HepG2 (cell line): ENCODE results near the gene SATB2. TPM values are rescaled to one million over a fixed set of nuclear protein-coding genes. Genes with fewer than 3 reads are reported as not detected.

ENCODE experiments used
- CREB1 ChIP-seq, 2 experiments: fragments of 450-650 bp in 1 of 2; IDR thresholded peaks; 2 replicates each; pipeline ENCODE4 v1.6.1; 2016 to 2017; ENCODE audit warnings: control low read depth in 1 of 2, mild to moderate bottlenecking in 1 of 2, missing compliant biosample characterization in 1 of 2, missing genetic modification characterization in 1 of 2
- KAT7 ChIP-seq: IDR thresholded peaks from 2 replicates; pipeline ENCODE4 v1.6.1; 2018; ENCODE audit warnings: borderline replicate concordance, missing compliant biosample characterization
- KDM5A ChIP-seq: fragments of 200-600 bp; sonication (generic); IDR thresholded peaks from 2 replicates; pipeline ENCODE4 v1.7.0; 2018; ENCODE audit warnings: antibody characterized with exemption, mild to moderate bottlenecking, low read length, borderline replicate concordance
- PCBP1 ChIP-seq: fragments of 200-400 bp; formaldehyde crosslinking; IDR thresholded peaks from 2 replicates; pipeline ENCODE4 v1.6.1; 2017; ENCODE audit warnings: mild to moderate bottlenecking, low read depth, low read length, borderline replicate concordance
- SAP130 ChIP-seq: IDR thresholded peaks from 2 replicates; pipeline ENCODE4 v1.6.1; 2016; ENCODE audit warnings: low read depth
- ZBTB26 ChIP-seq: IDR thresholded peaks from 2 replicates; pipeline ENCODE4 v1.6.1; 2016; ENCODE audit warnings: missing compliant biosample characterization, missing genetic modification reagents, borderline replicate concordance
- ZFP36 ChIP-seq: fragments of 150-350 bp; IDR thresholded peaks from 2 replicates; pipeline ENCODE4 v1.6.1; 2018; ENCODE audit warnings: borderline replicate concordance, low read length, low read depth; ENCODE audit not compliant: partially characterized antibody
- ZNF343 ChIP-seq: sonication (generic); formaldehyde crosslinking; IDR thresholded peaks from 2 replicates; pipeline ENCODE4 v1.4.0; 2020; ENCODE audit warnings: mild to moderate bottlenecking, missing genetic modification reagents
- ZNF616 ChIP-seq: sonication (generic); formaldehyde crosslinking; IDR thresholded peaks from 2 replicates; pipeline ENCODE4 v1.5.0; 2020; ENCODE audit warnings: low read depth, mild to moderate bottlenecking, missing genetic modification reagents
- ZNF646 ChIP-seq: sonication (generic); formaldehyde crosslinking; IDR thresholded peaks from 2 replicates; pipeline ENCODE4 v1.9.0; 2021; ENCODE audit warnings: mild to moderate bottlenecking, missing genetic modification reagents
- polyA plus RNA-seq, 8 experiments: library from polyadenylated mRNA; depleted of rRNA in 3 of 8; stranded (reverse) in 7 of 8; unstranded in 1 of 8; fragments of >200 nt; fragmentation: Illumina TruSeq in 4 of 8; extraction: Trizol in 4 of 8; gene quantifications; 2 replicates each; pipeline versions ENCODE4 v1.2.1 to v1.2.3, GENCODE V29; 2011 to 2016; ENCODE audit warnings: low read depth in 4 of 8, missing spikeins in 1 of 8, mixed read lengths in 1 of 8; ENCODE audit not compliant: insufficient read depth in 1 of 8
- total RNA-seq, 5 experiments: library from RNA; depleted of rRNA; stranded (reverse); fragments of >200 nt; fragmentation: Illumina TruSeq; extraction: Trizol; gene quantifications; 2 replicates each; pipeline ENCODE4 v1.2.3, GENCODE V29; 2016; ENCODE audit warnings: low read depth in 1 of 5
- TF ChIP-seq, protein P1 (sequence below): sonication (generic); formaldehyde crosslinking; IDR thresholded peaks from 2 replicates; pipeline ENCODE4 v1.4.0; 2020; ENCODE audit warnings: missing genetic modification reagents, borderline replicate concordance
- TF ChIP-seq, protein P2 (sequence below): sonication (generic); formaldehyde crosslinking; IDR thresholded peaks from 2 replicates; pipeline ENCODE4 v1.4.0; 2020; ENCODE audit warnings: mild to moderate bottlenecking, missing genetic modification reagents
- TF ChIP-seq, protein P3 (sequence below): sonication (generic); formaldehyde crosslinking; IDR thresholded peaks from 2 replicates; pipeline ENCODE4 v1.8.1; 2023; ENCODE audit warnings: missing genetic modification reagents, mild to moderate bottlenecking, borderline replicate concordance
- TF ChIP-seq, protein P4 (sequence below): IDR thresholded peaks from 2 replicates; pipeline ENCODE4 v1.6.1; 2016

Gene SATB2
- total and polyA plus RNA-seq, 2 of the 13 experiments (the other 11 are each of a cell fraction or from before 2014, with no cell fraction given), result 2.5 to 5.5 TPM

- TF ChIP-seq, protein P1, sequence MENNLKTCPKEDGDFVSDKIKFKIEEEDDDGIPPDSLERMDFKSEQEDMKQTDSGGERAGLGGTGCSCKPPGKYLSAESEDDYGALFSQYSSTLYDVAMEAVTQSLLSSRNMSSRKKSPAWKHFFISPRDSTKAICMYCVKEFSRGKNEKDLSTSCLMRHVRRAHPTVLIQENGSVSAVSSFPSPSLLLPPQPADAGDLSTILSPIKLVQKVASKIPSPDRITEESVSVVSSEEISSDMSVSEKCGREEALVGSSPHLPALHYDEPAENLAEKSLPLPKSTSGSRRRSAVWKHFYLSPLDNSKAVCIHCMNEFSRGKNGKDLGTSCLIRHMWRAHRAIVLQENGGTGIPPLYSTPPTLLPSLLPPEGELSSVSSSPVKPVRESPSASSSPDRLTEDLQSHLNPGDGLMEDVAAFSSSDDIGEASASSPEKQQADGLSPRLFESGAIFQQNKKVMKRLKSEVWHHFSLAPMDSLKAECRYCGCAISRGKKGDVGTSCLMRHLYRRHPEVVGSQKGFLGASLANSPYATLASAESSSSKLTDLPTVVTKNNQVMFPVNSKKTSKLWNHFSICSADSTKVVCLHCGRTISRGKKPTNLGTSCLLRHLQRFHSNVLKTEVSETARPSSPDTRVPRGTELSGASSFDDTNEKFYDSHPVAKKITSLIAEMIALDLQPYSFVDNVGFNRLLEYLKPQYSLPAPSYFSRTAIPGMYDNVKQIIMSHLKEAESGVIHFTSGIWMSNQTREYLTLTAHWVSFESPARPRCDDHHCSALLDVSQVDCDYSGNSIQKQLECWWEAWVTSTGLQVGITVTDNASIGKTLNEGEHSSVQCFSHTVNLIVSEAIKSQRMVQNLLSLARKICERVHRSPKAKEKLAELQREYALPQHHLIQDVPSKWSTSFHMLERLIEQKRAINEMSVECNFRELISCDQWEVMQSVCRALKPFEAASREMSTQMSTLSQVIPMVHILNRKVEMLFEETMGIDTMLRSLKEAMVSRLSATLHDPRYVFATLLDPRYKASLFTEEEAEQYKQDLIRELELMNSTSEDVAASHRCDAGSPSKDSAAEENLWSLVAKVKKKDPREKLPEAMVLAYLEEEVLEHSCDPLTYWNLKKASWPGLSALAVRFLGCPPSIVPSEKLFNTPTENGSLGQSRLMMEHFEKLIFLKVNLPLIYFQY (CRISPR knock-in tag), result peak; percentile 98
- TF ChIP-seq ZNF343 (CRISPR knock-in tag), result no peak
- no peak for TF ChIP-seq ZNF616 (CRISPR knock-in tag)
- 0 out of 2 replicates have a peak, but pooled peaks have one; percentile 55 for TF ChIP-seq PCBP1
- no peak for TF ChIP-seq ZNF646 (CRISPR knock-in tag)
- TF ChIP-seq, protein P2, sequence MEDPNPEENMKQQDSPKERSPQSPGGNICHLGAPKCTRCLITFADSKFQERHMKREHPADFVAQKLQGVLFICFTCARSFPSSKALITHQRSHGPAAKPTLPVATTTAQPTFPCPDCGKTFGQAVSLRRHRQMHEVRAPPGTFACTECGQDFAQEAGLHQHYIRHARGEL, result 0 out of 2 replicates have a peak, but pooled peaks have one; percentile 66
- TF ChIP-seq ZFP36, result no peak
- TF ChIP-seq KDM5A, result no peak
- TF ChIP-seq, protein P3, sequence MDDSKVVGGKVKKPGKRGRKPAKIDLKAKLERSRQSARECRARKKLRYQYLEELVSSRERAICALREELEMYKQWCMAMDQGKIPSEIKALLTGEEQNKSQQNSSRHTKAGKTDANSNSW (CRISPR knock-in tag), result no peak
- TF ChIP-seq SAP130 (CRISPR knock-in tag), result peak; percentile 84
- no peak for TF ChIP-seq CREB1 (IDR thresholded peaks at IDR 0.05)
- peak; percentile 31; the same call in 1 of the 2 replicates for TF ChIP-seq CREB1 (CRISPR knock-in tag; IDR thresholded peaks at IDR 0.05)
- TF ChIP-seq KAT7 (CRISPR knock-in tag), result peak; percentile 89; the same call in 1 of the 2 replicates
- TF ChIP-seq, protein P4, sequence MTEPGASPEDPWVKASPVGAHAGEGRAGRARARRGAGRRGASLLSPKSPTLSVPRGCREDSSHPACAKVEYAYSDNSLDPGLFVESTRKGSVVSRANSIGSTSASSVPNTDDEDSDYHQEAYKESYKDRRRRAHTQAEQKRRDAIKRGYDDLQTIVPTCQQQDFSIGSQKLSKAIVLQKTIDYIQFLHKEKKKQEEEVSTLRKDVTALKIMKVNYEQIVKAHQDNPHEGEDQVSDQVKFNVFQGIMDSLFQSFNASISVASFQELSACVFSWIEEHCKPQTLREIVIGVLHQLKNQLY, result no peak
- TF ChIP-seq ZBTB26 (CRISPR knock-in tag), result no peak
These were observed 2.0 kb downstream of the SATB2 start (continued) for GRCh38 chr2:199455545-199456382.
